ENCODE results near the gene KIF1C.
"Not testable (repeated sequence)": the region's sequence is repeated elsewhere in the genome, so short reads cannot be mapped to it uniquely, and the experiment has no call there.

Gene KIF1C

DNA sequence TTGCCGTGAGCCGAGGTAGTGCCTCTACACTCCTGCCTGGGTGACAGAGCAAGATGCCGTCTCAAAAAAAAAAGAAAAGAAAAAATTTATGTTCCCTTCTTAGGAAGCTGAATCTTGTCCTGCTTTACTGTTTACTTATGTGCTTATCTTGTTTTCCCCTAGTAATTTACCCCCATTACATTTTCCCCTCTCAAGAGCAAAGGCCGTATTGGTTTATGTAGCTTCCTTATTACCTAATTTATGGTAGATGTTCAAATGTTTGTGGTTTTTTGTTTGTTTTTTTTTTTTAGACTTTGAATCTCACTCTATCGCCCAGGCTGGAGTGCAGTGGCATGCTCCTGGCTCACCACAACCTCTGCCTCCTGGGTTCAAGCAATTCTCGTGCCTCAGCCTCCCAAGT lies 47.7 kb downstream of the KIF1C start:
- no peak for DNase-seq

- no peak for DNase-seq
Measured at GRCh38 chr17:5047446-5047845, 49.7 kb downstream of the KIF1C start.

GRCh38 chr17:5049314-5049841 lies 51.6 kb downstream of the KIF1C start:
- DNase-seq = no peak

GRCh38 chr17:5050278-5050677 lies 52.5 kb downstream of the KIF1C start:
- peak; percentile 62 for DNase-seq

GRCh38 chr17:5055543-5055942 lies 57.8 kb downstream of the KIF1C start:
- DNase-seq = no peak

DNA sequence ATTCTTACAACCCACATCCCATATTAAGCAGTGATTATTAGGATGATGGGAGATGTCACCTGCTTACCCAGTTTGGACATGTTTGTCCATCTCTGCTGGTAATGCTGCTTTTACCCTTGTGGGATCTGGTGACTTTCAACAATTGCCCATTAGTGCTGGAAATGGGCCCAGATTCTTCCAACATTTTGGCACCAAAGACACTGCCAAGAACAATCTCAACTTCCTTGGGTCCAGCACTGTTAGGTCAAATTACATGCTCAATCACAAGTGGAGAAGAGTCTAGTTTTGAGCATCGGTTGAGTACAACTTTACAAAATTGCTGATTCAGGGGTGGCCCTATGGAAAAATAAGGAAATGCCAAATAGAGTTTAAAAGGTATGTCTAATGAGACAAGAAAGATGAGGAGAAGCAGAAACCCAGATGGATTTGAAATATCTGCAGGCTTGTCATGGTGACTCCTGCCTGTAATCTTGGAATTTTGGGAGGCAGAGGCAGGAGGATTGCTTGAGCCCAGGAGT lies 67.5 kb downstream of the KIF1C start:
- DNase-seq = no peak

DNA sequence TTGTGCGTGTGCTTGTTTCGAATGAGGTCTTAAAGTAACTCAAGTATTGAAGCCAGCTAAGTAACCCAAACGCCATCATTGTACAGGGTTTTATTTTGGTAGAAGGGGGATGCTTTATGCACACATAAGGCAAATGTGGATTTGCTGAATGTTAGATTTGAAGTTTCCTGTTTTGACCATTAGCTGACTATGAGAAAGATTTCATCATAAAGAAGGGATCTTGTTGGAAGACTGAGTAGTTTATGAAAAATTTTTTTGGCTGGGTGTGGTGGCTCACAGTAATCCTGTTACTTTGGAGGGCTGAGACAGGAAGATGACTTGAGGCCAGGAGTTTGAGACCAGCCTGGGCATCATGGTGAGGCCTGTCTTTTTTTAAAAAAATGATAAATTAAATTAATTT lies 70.5 kb downstream of the KIF1C start:
- DNase-seq = no peak

GRCh38 chr17:5069724-5070123 lies 72.0 kb downstream of the KIF1C start:
- no peak for DNase-seq

- DNase-seq = not testable (repeated sequence)
Measured at GRCh38 chr17:5075472-5075871, 77.7 kb downstream of the KIF1C start.

GRCh38 chr17:5077275-5077674 lies 79.5 kb downstream of the KIF1C start:
- not testable (repeated sequence) for DNase-seq

- no peak for DNase-seq
Measured at GRCh38 chr17:5077781-5078105, 80.0 kb downstream of the KIF1C start.

Data from eye (tissue), 1 donor.